8988T (cell line): ENCODE data around the gene ACCS.

Source experiments
- DNase-seq: peaks from one replicate; pipeline ENCODE4 v3.0.0; 2011

ACCS gene, protein sequence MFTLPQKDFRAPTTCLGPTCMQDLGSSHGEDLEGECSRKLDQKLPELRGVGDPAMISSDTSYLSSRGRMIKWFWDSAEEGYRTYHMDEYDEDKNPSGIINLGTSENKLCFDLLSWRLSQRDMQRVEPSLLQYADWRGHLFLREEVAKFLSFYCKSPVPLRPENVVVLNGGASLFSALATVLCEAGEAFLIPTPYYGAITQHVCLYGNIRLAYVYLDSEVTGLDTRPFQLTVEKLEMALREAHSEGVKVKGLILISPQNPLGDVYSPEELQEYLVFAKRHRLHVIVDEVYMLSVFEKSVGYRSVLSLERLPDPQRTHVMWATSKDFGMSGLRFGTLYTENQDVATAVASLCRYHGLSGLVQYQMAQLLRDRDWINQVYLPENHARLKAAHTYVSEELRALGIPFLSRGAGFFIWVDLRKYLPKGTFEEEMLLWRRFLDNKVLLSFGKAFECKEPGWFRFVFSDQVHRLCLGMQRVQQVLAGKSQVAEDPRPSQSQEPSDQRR

DNA sequence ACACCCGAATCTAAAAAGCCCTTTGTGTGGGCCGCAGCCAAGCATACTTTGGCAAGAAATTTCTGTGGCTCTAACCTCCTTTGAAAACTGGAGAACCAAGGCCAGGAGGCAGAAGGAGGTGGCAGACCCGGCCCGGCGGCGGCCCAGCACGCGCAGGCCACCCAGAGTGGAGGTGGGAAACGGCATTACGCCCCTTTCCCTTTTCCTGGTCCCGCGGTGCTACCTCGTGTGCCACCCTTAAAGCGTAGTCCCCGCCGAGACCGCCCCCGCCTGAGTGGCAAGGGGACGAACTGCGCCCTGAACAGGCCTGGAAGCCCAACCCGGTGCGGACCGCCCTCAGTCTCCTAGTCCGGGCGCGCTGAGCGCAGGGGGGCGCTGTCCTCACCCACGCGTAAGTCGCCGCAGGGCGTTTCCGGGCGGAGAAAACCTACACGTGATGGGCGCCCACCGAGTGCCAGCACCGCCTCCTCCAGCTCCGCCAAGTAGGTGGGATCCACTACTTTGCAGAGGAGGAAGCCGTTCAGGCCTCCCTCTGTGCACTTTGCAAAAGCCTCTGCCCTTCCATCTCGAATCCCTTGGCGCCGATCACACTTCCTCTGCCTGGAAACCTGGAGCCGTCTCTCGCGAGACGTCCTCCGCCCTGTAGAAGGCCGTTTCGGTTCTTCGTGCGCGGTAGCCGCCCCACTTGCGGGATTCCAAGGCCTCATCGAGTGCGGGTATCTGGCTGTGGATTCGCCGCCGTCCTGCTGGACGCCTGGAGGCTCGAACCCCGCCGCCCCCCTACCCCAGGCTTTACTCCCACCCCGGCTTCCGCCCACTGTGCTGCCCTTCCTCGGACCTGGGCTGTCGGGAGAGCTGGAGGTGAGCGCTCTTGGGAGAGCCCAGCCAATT is at the start of gene ACCS:
Gene ACCS (plus strand): TSS at position 430 of the 891 bp plus-strand sequence. CDS start 1,358 bp downstream, outside the sequence.
- DNase-seq: peak; percentile 93

DNA sequence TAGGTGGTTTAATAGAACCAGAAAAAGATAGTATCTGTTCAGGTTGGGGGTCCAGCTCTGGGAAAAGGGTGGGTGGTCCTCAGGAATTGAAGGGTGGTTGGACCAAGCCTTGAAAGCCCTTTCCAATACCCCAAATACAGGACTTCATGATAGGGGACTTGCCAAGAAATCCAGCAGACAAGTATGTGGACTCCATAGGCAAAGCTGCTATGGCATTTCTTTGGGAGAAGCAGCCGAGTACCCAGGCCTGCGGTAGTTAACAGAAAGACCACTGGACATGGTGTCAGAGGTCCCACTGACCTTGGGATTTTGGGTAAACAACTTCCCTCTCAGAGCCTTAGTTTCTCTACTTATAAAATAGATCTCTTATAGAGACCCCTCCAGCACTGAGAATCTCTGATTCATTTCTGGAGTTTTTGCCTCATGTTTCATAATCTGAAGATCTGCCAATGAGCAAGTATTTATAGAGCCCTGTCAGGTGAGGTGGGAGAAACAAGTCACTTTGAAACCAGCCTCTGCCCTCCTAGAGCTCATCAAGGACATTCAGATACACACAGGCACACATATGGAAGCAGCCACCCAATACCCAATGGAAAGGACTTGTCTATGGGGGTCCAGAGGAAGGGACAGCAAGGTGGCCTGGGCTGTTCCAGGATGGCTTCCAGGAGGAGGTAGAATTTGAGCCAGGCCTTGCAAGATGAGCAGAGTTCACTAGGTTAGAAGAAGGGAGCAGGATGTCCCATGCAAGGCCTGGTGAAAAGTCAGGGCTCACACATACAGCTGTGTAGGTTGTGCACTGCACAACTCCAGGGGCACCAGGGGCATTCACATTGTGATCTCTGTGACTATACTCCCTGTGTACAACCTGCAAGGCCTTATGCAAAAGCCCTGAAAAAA is 49.3 kb upstream of the ACCS start:
- no peak for DNase-seq

DNA sequence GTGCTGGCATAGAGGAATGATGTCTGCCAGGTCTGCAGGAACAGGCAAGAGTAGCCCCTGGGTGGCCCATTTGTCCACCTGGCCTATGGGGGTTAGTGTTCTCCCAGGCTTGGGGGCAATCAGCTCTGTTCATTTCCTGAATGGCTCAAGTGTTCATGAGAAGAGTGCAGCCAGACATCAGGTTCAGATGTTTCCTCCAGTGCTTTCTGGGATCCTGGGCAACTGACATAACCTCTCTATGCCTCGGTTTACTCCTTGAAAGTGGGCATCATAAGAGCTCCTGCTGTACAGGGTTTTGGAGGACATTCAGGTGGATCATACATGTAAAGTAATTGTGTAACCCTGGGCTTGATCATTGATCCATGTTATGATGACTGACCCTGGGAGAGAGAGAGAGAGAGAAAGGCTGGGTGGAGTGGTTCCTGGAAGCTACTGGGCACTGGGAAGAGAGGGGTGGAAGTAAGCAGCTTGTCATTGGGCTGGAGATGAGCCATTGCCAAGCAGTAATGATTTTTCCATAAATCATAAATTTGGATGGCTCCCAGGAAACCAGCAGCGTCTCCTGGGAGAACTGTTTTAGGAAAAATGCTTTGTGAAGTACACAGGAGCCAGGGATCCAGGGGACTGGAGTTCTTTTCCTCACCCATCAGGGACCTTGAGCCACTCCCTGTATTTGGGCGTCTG is 48.5 kb upstream of the ACCS start:
- DNase-seq: no peak

DNA sequence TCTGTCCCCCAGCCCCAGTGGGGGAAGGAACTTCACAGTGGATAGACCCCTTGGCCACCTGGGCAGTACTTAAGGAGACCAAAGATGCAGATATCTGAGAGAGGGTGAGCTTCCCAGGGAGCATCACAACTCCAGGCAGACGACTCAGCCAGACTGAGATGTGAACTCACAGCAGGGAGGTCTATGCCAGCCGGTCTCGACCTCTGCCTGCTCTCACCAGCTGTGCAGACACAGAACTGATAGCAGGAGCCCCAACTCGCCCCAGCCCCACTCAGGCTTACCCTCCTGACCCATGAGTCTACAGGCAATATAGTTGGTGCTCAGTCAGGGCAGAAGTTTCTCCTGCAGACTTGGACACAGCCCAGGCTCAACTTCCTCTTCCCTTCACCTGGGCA is 47.9 kb upstream of the ACCS start:
- DNase-seq: no peak

DNA sequence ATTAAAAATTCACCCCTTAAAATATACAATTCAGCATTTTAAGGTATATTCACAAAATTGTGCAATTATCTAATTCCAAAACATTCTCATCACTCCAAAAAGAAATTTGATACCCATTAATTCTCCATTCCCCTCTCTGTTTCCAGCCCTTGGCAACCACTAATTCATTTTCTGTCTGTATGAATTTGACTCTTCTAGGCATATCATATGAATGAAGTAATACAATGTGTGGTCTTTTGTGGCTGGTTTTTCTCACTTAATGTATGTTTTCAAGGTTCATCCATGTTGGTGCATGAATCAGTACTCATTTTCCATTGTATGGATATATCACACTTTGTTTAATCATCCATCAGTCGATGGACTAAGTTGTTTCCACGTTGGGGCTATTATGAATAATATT is 47.2 kb upstream of the ACCS start:
- DNase-seq: no peak

DNA sequence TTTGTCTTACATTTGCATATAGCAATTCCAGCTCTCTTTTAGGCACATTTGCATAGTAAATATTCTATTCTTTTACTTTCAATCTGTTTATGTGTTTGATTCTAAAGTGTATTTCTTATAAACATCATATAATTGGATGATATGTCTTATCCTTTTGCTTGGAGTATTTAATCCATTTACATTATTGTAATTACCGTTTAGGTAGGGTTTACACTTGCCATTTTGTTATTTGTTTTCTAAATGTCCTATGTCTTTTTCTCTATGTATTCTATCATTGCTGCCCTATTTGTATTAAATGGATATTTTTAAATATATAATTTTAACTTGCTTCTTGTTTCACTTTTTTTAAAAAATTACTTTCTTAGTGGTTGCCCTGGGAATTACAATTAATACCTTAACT is 41.1 kb upstream of the ACCS start:
- no peak for DNase-seq

DNA sequence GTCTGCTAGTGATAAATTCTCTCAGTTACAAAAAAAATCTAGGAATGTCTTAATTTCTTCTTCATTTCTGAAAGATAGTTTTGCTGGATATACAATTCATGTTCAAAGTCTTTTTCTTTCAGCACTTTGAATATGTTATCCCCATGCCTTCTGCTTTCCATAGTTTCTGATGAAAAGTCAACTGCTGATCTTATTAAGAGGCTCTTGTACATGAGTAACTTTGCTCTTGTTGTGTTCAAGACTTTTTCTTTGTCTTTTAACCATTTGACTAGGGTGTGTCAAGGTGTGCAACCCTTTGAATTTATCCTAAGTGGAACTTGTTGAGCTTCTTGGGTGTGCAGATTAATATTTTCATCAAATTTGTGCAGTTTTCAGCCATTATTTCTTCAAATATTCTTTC is 40.3 kb upstream of the ACCS start:
- DNase-seq: no peak

DNA sequence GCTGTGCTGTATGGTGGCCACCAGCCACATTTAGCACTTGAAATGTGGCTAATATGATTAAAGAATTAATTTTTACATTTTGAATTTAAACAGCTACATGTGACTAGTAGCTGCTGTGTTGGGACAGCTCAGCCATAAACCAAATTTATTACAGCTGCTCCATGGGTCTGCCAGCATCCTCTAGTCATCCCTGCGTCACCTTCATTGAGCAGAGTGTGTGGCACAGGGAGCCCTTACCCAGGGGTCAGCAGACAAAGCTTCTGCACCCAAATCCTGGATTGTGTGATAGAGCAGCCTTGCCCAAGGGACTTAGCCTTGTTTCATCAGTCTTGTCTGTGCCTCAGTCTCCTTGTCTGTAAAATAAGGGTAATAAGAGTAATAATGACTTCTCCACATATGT is 37.7 kb upstream of the ACCS start:
- DNase-seq: no peak

DNA sequence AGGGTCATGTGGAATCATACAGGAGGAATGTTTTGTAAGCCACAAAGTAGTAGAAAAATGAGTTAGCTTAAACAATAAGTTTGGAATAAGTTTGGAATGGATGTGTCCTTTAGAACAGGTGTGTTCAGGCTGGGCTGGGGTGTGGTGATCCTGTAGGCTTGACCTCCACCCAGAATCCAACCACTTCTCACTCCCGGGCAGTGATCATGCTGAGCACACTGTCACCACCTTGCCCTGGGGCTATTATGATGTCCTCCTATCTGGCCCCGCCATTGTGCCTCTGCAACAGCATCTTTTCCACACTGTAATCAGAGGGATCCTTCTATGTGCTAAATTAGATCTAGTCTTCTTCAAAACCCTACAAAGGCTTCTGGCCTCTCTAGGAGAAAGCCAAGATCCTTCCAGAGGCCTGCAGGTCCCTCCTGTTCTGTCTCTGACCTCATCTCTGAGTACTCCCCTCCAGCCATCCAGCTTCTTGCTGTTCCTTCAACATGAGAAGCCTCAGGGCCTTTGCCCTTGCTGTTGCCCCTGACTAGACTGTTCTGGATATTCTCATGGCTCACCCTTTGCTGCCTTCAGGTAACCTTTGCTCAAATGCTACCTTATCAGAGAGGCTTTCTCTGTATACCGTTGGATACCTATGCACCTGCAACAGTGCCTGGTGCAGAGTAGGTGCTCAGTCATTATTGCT is 37.1 kb upstream of the ACCS start:
- DNase-seq: no peak

DNA sequence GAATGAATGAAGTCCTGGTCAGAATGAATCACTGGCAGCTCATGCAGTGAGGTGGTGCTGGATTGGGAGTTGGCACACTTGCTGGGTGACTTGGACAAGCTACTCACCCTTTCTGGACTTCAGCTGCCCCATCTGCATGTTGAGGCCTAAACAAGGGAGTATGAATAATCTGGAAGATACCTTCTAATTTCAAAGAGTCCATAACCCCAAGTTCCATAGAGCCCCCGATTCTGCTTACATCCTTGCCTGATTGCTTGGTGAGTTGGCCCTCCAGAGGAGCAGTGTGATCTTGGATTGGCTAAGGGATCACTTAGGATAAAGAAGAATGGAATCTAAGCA is 36.6 kb upstream of the ACCS start:
- no peak for DNase-seq

DNA sequence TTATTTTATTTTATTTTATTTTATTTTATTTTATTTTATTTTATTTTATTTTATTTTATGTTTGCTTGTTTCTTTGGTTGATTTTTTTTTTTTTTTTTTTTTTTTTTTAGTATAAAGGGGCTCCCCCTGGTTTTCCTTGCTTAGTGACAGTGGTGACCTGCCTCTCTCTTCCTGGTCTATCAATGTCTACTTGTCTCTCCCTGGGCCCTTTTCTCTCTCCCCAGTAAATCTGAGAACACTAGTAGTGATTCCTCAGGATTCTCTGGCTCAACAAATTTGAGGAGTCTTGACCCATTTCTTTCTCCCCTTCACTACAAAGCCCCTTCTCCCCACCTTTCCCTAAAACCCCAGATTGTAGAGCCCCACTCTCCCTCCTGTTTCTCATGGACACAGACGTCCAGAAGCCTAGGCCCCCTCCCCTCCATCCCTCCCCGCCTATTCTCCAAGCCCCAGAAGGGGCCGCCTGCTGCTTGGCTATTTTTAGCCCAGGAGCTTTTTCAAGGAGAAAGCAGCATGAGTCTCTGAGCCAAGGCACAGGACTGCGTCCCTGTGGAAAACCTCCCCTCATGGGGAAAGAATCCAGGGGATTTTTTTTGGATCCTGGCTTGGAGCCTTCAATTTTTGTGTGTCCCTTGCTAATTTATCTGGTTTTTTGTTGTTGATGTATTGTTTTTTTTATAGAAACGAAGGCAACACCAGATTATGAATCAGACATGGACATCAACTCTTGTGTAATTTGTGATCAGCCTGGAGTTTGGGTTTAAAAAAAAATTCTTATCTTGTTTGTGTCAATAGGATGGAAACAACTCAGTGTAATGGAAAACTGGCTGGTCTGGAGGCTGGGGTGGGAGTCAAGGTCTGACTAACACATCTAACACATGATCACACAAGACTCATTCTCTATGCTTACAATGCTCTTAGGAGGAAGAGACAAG is 35.8 kb upstream of the ACCS start:
- DNase-seq: no peak

DNA sequence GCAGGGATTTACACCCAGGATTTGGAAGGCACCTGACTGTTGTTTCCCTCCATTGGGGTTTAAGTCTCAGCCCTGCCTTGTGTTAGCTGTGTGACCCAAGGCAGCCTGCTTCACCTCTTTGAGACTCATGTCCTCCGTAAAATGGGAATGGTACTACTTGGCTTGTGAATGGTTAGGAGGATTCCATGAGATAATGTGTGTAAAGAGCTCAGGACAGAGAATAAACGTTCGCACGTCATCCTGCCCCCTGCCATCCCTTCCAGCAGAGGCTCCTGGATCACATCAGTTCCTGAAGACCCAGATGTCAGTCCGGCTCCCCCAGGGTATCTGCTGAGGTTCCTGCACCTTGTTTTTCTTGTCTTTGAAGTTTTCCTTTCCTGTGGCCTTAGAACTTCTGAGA is 35.1 kb upstream of the ACCS start:
- no peak for DNase-seq

DNA sequence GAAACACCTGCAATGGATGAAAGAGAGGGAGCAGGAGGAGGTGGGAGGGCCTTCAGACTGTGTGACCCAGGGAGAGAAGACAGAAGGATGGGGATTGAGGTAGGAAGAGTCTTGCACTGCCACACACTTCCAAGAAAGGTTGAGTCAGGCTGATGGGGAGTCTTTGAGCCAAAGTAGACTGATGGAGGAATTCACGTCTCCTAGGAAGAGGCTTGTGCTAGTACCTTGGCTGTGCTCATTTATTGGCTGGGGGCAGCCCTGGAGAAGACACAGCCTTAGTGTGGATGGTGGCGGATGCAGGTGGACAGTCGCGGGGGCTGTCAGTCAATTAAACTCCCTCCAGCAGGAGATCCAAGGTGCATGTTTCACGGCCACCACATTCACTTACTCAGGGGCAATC is 34.5 kb upstream of the ACCS start:
- no peak for DNase-seq

DNA sequence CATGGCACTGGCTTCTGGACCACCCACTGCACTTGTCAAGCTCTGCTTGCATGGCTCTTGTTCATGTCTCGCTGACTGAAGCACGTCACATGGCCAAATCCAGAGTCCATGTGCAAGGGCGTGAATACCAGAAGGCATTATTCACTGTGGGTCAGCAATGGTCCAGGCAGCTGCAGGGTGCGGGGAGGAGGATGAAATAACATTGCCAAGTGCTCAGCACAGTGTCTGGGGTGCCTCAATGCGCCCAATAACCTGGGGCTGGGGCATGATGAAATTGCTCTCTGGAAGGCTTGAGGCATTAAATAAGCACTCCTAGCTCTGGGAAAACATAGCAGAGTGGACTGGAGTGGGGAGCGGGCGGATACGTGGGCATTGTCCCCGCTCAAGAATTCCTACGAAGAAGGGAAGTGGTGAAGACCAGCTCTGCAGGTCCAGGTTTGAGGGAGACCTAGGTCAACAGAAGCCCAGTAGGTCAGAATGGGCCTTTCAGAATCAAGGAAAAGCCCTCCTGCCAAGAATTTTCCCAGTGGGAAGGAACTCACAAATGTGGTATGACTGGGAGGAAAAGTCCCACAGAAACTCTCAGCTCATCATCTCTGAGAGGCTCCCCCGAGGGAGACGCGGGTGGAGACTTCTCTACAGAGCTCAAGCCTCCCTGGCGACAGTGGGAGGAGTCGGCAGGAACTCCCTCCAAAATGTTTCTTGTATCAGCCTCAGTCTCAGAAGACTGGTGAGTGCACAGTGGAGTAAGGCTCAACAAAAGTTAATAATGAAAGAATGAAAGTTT is 33.6 kb upstream of the ACCS start:
- DNase-seq: no peak

DNA sequence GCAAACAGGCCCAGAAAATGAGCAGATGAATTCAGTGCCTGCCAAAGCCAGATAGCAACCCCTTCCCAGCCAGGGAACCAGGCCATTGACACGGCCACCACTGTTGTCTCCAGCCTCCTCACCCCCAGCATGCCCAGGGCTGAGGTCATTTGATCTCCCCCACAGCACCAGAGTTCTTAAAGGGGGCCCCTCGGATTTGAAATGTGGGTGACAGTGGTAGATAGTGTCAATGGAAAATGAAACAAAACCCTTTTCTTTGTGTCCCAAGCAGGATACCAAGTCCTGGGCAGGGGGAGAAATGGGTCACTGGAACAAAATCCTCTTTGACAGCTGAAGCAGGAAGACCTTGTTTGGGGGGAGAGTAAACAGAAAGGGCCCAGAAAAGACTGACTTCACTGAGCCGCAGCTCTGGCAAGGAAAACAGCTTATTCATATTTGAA is 32.6 kb upstream of the ACCS start:
- DNase-seq: no peak

DNA sequence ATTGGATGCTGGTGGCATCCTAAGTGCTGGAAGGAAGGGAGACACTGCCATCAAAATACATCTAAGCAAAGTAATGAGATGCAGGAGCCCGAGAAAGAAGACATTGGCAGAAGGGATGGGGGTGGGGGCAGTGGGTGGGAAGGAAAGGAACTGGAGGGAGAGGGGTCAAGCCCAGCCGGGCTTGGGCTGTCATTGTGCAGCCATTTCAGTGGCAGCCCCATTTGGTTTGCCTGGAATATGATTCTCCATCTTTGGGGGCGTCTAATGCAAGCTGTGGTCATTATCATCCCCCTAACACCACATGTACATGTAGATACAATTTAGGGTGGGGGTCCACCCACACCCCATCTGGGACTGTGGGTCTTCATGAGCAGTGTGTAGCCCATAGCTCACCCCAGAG is 32.2 kb upstream of the ACCS start:
- no peak for DNase-seq

DNA sequence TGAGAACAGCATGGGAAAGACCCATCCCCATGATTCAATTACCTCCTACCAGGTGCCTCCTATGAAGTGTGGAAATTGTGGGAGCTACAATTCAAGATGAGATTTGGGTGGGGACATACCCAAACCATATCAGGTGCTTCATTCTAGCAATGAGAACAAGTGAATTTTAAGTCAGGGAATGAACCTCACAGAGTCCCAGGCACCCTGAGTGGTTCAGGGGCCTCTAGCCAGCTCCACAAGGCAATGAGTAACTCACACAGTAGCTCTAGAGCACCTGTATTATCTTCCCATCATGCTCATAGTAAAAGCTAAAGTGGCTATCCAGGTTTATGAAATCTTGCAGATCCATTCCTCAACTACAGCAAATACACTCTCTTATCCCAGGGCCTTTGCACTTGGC is 31.4 kb upstream of the ACCS start:
- DNase-seq: no peak

DNA sequence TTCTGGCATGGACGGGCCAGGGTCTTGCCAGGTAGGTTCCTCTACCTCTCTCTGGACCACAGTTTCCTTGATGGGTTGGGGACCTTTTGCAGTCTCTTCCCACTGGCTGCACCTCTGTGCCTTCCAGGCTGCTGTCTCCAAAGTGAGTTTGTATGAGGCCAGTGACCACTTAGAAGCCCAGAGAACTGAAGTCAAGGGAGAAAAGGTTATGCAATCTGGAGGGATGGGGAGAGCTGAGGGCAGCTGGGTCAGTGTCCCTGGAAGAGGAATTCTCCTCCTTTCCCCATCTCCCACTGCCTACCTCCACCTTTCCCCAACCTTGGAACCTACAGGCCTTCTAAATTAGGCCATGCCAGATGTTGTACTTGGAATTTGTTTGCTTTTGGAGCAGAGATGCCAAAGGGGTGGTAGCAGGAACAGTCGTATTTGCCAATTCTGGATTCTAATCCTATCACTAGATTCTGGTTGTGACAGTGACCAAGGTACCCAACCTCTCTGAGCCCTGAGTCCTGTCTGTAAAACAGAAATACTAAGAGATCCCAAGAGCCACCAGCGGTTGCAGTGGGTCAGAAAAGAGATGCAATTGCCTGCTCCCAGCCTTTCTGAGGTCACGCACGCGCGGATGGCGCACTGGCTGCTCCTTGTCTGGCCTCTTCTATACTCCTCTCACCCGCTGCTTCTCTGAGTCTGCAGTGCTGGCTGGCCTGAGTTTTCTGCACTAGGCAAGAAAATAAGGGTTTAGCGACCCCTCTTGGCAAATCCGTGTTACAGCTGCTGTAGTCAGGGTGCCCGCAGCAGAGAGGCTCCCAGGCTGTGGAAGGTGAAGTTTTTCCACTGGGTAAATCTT is 29.0 kb upstream of the ACCS start:
- peak; percentile 48 for DNase-seq

DNA sequence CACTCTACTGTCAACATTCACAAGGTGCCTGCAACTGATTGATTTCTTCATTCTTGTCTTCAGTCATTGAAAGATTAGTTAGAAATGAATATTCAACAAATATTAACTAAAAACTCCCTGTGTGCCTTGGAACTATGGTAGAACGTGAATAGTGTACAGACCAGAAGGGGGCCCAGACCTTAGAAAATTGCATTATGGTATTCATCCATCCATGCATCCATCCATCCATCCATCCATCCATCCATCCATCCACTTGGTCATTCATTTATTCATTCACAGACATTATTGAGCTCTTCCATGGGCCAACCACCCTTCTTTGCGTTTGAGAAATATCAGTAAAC is 28.4 kb upstream of the ACCS start:
- DNase-seq: no peak
